Skeletal muscle satellite cell (primary cell): ENCODE data around the gene ING3. TPM values are rescaled to one million over a fixed set of nuclear protein-coding genes. Genes with fewer than 3 reads are reported as not detected.

Experiments used
- H3K27me3 ChIP-seq: 2 replicates; pipeline ENCODE4 v1.7.0; 2013; ENCODE audit warnings: low read length; ENCODE audit not compliant: control insufficient read depth, insufficient read depth
- H3K36me3 ChIP-seq: 2 replicates; pipeline ENCODE4 v1.7.0; 2013; ENCODE audit warnings: mild to moderate bottlenecking, control low read depth, low read length; ENCODE audit not compliant: insufficient read depth
- H3K4me1 ChIP-seq: 2 replicates; pipeline ENCODE4 v1.7.0; 2013; ENCODE audit warnings: low read length; ENCODE audit not compliant: control insufficient read depth, insufficient read depth
- H3K4me2 ChIP-seq: 2 replicates; pipeline ENCODE4 v1.7.0; 2013; ENCODE audit warnings: mild to moderate bottlenecking, low read length
- H3K4me3 ChIP-seq: 2 replicates; pipeline ENCODE4 v1.7.0; 2013; ENCODE audit warnings: low read length
- H3K9ac ChIP-seq: 2 replicates; pipeline ENCODE4 v1.7.0; 2013; ENCODE audit warnings: mild to moderate bottlenecking, low read depth, low read length, moderate library complexity
- H3K9me3 ChIP-seq: replicated peaks from 2 replicates; pipeline ENCODE4 v1.7.0; 2013; ENCODE audit warnings: mild to moderate bottlenecking, control low read depth, low read length
- small RNA-seq: library from RNA; depleted of rRNA; stranded (forward); fragments of <200 nt; gene quantifications from one replicate; pipeline ENCODE3, GENCODE V24; 2012

The ING3 gene

DNA sequence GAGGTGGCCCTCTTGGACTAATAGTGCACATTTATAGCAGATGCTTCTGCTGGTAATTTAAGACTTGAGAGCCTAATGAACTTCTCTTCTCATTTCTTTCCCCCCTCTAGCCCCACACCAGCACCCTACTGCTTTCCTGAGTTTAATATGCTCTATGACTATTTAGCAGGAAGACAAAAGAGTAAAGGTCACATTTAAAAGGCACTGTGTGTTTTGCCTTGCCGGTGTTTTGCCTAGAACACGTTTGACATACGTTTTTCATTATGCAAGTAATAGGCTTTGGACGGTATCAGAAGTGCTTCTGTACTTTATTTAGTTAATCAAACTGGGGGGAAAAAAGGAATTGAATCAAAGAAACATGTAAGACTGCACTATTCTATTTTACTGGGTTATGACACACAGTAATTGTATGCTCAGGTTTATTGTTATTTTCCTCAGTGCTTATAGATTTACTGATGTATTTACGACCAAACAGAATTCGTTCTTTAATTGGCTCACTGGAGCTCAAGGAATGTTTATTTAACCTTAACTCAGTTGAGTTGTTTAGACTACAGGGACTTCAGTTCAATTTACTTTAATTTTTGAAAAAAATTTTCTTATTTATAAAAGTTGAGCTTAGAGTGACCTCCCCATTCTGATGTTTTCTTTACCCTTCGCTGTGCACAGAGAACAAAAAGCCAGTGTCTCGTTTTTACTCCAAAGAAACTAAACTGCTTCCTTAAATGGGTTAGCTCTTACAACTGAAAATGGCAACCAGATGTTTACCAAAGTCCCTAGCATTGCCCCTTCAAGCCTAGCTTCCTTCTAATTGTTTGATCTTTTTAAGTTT is 73.3 kb downstream of the ING3 start:
- Histone ChIP-seq H3K4me3 (no peak overlapping the region), H3K9me3 (no peaks in the 10 kb centered on the region), H3K9ac (no peak overlapping the region), H3K4me1 (peaks cover 40% of the 10 kb centered on the region), H3K27me3 (no peaks in the 10 kb centered on the region), H3K36me3 (no peaks in the 10 kb centered on the region), H3K4me2 (no peak overlapping the region)

DNA sequence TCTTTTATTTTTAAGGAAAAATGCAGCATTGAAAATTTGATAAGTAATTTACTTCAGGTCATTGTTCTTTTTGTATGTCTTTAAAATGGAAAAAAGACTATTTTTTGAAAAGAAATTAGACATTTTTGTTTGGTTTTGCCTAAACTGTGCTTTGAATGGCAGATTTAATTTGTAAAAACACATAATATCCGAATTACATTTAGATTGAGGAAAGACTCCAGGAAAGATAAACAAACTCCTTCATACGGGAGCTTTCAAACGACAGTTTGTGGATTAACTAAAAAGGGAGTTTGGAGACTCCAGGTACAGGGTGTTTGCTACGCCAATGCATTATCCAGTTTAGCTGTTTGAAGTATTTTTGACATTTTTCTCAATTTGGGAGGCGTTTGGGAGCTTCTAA is 74.0 kb downstream of the ING3 start:
- H3K9ac ChIP-seq = no peak overlapping the region
- no peak overlapping the region for H3K4me2 ChIP-seq
- no peaks in the 10 kb centered on the region for H3K9me3 ChIP-seq
- no peaks in the 10 kb centered on the region for H3K36me3 ChIP-seq
- H3K4me1 ChIP-seq = peaks cover 33% of the 10 kb centered on the region
- H3K27me3 ChIP-seq = no peaks in the 10 kb centered on the region
- no peak overlapping the region for H3K4me3 ChIP-seq

DNA sequence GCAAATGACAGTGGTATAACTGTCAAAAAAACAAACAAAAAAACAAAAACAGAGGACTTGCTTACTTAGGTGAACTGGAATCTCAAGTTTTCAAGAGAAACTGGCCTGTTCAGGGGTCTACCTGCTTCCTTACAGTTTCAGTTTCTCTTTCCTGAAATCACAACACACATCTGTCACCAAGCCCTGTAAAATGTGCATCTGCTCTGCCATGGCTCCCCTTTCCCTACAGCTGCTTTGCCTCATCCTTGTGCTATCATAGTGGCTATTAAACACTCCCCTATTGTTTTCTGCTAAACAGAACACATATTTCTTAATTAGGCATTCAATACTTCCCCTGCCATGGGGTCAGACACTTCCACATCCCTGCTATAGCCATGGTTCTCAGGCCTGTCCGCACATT is 75.6 kb downstream of the ING3 start:
- no peaks in the 10 kb centered on the region for H3K9me3 ChIP-seq
- H3K4me3 ChIP-seq = no peak overlapping the region
- H3K36me3 ChIP-seq = no peaks in the 10 kb centered on the region
- no peaks in the 10 kb centered on the region for H3K27me3 ChIP-seq
- peaks cover 22% of the 10 kb centered on the region for H3K4me1 ChIP-seq
- no peak overlapping the region for H3K4me2 ChIP-seq
- no peak overlapping the region for H3K9ac ChIP-seq

GRCh38 chr7:121026577-121027111 is 76.1 kb downstream of the ING3 start:
- no peak overlapping the region for H3K9ac ChIP-seq
- peaks cover 17% of the 10 kb centered on the region for H3K4me1 ChIP-seq
- H3K4me3 ChIP-seq = no peak overlapping the region
- no peak overlapping the region for H3K4me2 ChIP-seq
- no peaks in the 10 kb centered on the region for H3K9me3 ChIP-seq
- H3K36me3 ChIP-seq = no peaks in the 10 kb centered on the region
- no peaks in the 10 kb centered on the region for H3K27me3 ChIP-seq

Small RNA genes lying within 50 kb of the gene (small RNA-seq; reads per million reads assigned to genes)
- gene RNA5SP240 = not detected
